IMR-90 (cell line): ENCODE measurements around the gene CTNNA2. TPM values are rescaled to one million over a fixed set of nuclear protein-coding genes. Genes with fewer than 3 reads are reported as not detected.

Source experiments
- ATAC-seq: fragments of 200-7000 bp; cut with Tn5 transposase; 2 replicates; pipeline ENCODE4 v1.9.1; 2020; ENCODE audit warnings: low read depth, mild to moderate bottlenecking, moderate library complexity
- BruUV-seq: library from RNA; stranded (reverse); fragments of 400-500 nt; replicated peaks from 2 replicates; lab custom pipeline; 2021; lab: Mats Ljungman, UMichigan
- CTCF ChIA-PET: fragments of 300-600 bp; formaldehyde crosslinking; extraction: SDS; loops from one replicate; lab custom pipeline; 2021; ENCODE audit warnings: antibody characterized with exemption; lab: Yijun Ruan, JAX
- POLR2A ChIA-PET: fragments of 300-600 bp; sonication (Branson Sonifier 250); formaldehyde crosslinking; loops from one replicate; lab custom pipeline; 2022; ENCODE audit warnings: antibody characterized with exemption; ENCODE audit not compliant: unreplicated experiment; lab: Charles Lee
- DNase-seq: peaks from one replicate; pipeline ENCODE4 v3.0.0; 2013
- H2AFZ ChIP-seq: replicated peaks from 2 replicates; pipeline ENCODE3; 2013; ENCODE audit warnings: low read length, mild to moderate bottlenecking; ENCODE audit not compliant: poor library complexity
- H2AK5ac ChIP-seq: 2 replicates; pipeline ENCODE4 v1.6.1; 2013; ENCODE audit warnings: low read depth, low read length, inconsistent platforms
- H2AK9ac ChIP-seq: replicated peaks from 2 replicates; pipeline ENCODE3; 2013; ENCODE audit warnings: mild to moderate bottlenecking, low read depth, low read length, moderate library complexity; ENCODE audit not compliant: poor library complexity
- H2BK120ac ChIP-seq: 2 replicates; pipeline ENCODE4 v1.6.1; 2013; ENCODE audit warnings: low read depth, low read length, inconsistent platforms
- H2BK15ac ChIP-seq: 3 replicates; pipeline ENCODE4 v1.6.1; 2013; ENCODE audit warnings: low read depth, low read length, inconsistent platforms
- H2BK20ac ChIP-seq: 2 replicates; pipeline ENCODE4 v1.6.1; 2013; ENCODE audit warnings: low read depth, mild to moderate bottlenecking, inconsistent platforms, low read length, moderate library complexity
- H2BK5ac ChIP-seq: 2 replicates; pipeline ENCODE4 v1.6.1; 2013; ENCODE audit warnings: mild to moderate bottlenecking, low read depth, low read length, inconsistent platforms; ENCODE audit not compliant: poor library complexity, severe bottlenecking
- H3K14ac ChIP-seq: replicated peaks from 2 replicates; pipeline ENCODE4 v1.6.1; 2013; ENCODE audit warnings: low read depth, low read length, inconsistent platforms
- H3K18ac ChIP-seq: 2 replicates; pipeline ENCODE4 v1.6.1; 2013; ENCODE audit warnings: low read depth, low read length, control low read depth
- H3K23ac ChIP-seq: 2 replicates; pipeline ENCODE4 v1.6.1; 2013; ENCODE audit warnings: low read depth, low read length, inconsistent platforms
- H3K27ac ChIP-seq: 2 replicates; pipeline ENCODE4 v1.5.1; 2013; ENCODE audit warnings: mild to moderate bottlenecking, control low read depth, low read length; ENCODE audit not compliant: insufficient read depth
- H3K27me3 ChIP-seq: 2 replicates; pipeline ENCODE4 v1.6.1; 2013; ENCODE audit warnings: low read length; ENCODE audit not compliant: control insufficient read depth, insufficient read depth
- H3K36me3 ChIP-seq: 2 replicates; pipeline ENCODE4 v1.6.1; 2013; ENCODE audit warnings: low read length, mixed read lengths; ENCODE audit not compliant: control insufficient read depth, insufficient read depth
- H3K4ac ChIP-seq: 2 replicates; pipeline ENCODE4 v1.6.1; 2013; ENCODE audit warnings: low read depth, low read length, inconsistent platforms
- H3K4me1 ChIP-seq: 2 replicates; pipeline ENCODE4 v1.6.1; 2013; ENCODE audit warnings: low read length, mixed read lengths; ENCODE audit not compliant: control insufficient read depth, insufficient read depth
- H3K4me2 ChIP-seq: 2 replicates; pipeline ENCODE4 v1.6.1; 2013; ENCODE audit warnings: low read depth, mild to moderate bottlenecking, control low read depth, low read length, moderate library complexity
- H3K4me3 ChIP-seq: 2 replicates; pipeline ENCODE4 v1.5.1; 2013; ENCODE audit warnings: low read depth, mild to moderate bottlenecking, control low read depth, low read length, moderate library complexity; ENCODE audit not compliant: insufficient read depth
- H3K56ac ChIP-seq: 2 replicates; pipeline ENCODE4 v1.6.1; 2013; ENCODE audit warnings: low read length, inconsistent platforms; ENCODE audit not compliant: insufficient read depth; ENCODE audit errors: extremely low read depth
- H3K79me1 ChIP-seq, 2 experiments: 2 replicates each; pipeline ENCODE4 v1.6.1; 2013; ENCODE audit warnings: low read length in 2 of 2, inconsistent platforms in 1 of 2, low read depth in 1 of 2
- H3K9ac ChIP-seq: 2 replicates; pipeline ENCODE4 v1.6.1; 2013; ENCODE audit warnings: low read depth, low read length, control low read depth
- H3K9me1 ChIP-seq: 2 replicates; pipeline ENCODE4 v1.6.1; 2013; ENCODE audit warnings: low read length, inconsistent platforms; ENCODE audit not compliant: insufficient read depth
- H3K9me3 ChIP-seq: 2 replicates; pipeline ENCODE4 v1.6.1; 2013; ENCODE audit warnings: low read length; ENCODE audit not compliant: control insufficient read depth, insufficient read depth
- H4K20me1 ChIP-seq: 2 replicates; pipeline ENCODE4 v1.6.1; 2013; ENCODE audit warnings: low read length, inconsistent platforms; ENCODE audit not compliant: insufficient read depth
- H4K5ac ChIP-seq: 2 replicates; pipeline ENCODE4 v1.6.1; 2013; ENCODE audit warnings: mild to moderate bottlenecking, low read depth, low read length, control low read depth
- H4K8ac ChIP-seq, 2 experiments: 2 replicates each; pipeline ENCODE4 v1.6.1; 2013; ENCODE audit warnings: low read depth in 2 of 2, low read length in 2 of 2, control low read depth in 1 of 2, inconsistent platforms in 1 of 2
- H4K91ac ChIP-seq: 2 replicates; pipeline ENCODE4 v1.6.1; 2013; ENCODE audit warnings: low read depth, low read length, inconsistent platforms; ENCODE audit not compliant: insufficient read depth
- CTCF ChIP-seq: conservative IDR thresholded peaks from 2 replicates; pipeline ENCODE4 v1.5.1; 2012; ENCODE audit warnings: mild to moderate bottlenecking, low read depth, low read length, improper control_type of control experiment
- MXI1 ChIP-seq: IDR thresholded peaks from 2 replicates; pipeline ENCODE4 v1.6.1; 2012; ENCODE audit warnings: low read depth, mild to moderate bottlenecking, low read length, moderate library complexity, borderline replicate concordance
- RAD21 ChIP-seq: IDR thresholded peaks from 2 replicates; pipeline ENCODE4 v1.6.1; 2012; ENCODE audit warnings: low read length, improper control_type of control experiment
- SMC3 ChIP-seq: fragments of 150-350 bp; IDR thresholded peaks from 2 replicates; pipeline ENCODE4 v1.6.1; 2016; ENCODE audit warnings: low read depth, mild to moderate bottlenecking, antibody characterized with exemption, low read length, moderate library complexity
- dilution Hi-C: fragments of 300-500 bp; cut with HindIII; formaldehyde crosslinking; loops from one replicate; pipeline ENCODE4 v1.14.3; 2018; ENCODE audit warnings: low sequenced_read_pairs; ENCODE audit not compliant: unreplicated experiment
- in situ Hi-C: fragments of 300-500 bp; cut with MboI; formaldehyde crosslinking; loops from 3 replicates; pipeline ENCODE4 v1.14.3; 2019; ENCODE audit warnings: low sequenced_read_pairs, inconsistent platforms, mixed read lengths
- intact Hi-C: fragments of 100-400 bp; cut with micrococcal nuclease; formaldehyde crosslinking; loops from 2 replicates; pipeline ENCODE4 v1.10.0; 2022
- polyA plus RNA-seq, 3 experiments: library from polyadenylated mRNA; depleted of rRNA; stranded (reverse); fragments of >200 nt; gene quantifications; 2 replicates each; pipeline ENCODE4 v1.2.3, GENCODE V29; 2012; ENCODE audit warnings: low replicate concordance in 1 of 3
- total RNA-seq: library from RNA; depleted of rRNA; stranded (reverse); fragments of >200 nt; gene quantifications from 2 replicates; pipeline ENCODE4 v1.2.3, GENCODE V29; 2012

CTNNA2 gene
- total and polyA plus RNA-seq, 2 of the 4 experiments (the other 2 are of a cell fraction) = not detected

- H3K9me3 ChIP-seq = no peaks in the 10 kb centered on the region
- no peak for TF ChIP-seq MXI1
- TF ChIP-seq SMC3 = peak; percentile 33; the same call in 1 of the 2 replicates
- TF ChIP-seq CTCF = peak; percentile 40
- TF ChIP-seq RAD21 = peak; percentile 46
- intact Hi-C loops (loop anchor here (1.0 to 10.0 kb wide), 2 partner anchors 173 to 391 kb away; no protein-coding TSS in a partner anchor), in situ Hi-C loops (loop anchor here (10.0 kb wide), 1 partner anchor 179 kb away; no protein-coding TSS in a partner anchor), dilution Hi-C loops (no loop called here)
- H3K36me3 ChIP-seq = no peaks in the 10 kb centered on the region
- no peak overlapping the region for H3K4me3 ChIP-seq
- DNase-seq (peak; percentile 19), ATAC-seq (0 out of 2 replicates have a peak, but pooled peaks have one; percentile 29)
- no peak overlapping the region for H3K56ac ChIP-seq
- no peaks in the 10 kb centered on the region for H3K4me1 ChIP-seq
- peaks cover 11% of the 10 kb centered on the region for H3K27me3 ChIP-seq
- H2BK120ac ChIP-seq = no peak overlapping the region
- H3K4ac ChIP-seq = no peak overlapping the region
- H3K14ac ChIP-seq = no peak overlapping the region
- H2BK20ac ChIP-seq = no peak overlapping the region
- no peak overlapping the region for H3K9ac ChIP-seq
- no peak overlapping the region for H4K91ac ChIP-seq
- no peak overlapping the region for H4K8ac ChIP-seq
- no peak overlapping the region for H3K27ac ChIP-seq
- no peak overlapping the region for H4K5ac ChIP-seq
- no peak overlapping the region for H3K23ac ChIP-seq
- H4K20me1 ChIP-seq = no peaks in the 10 kb centered on the region
- H2AK5ac ChIP-seq = no peak overlapping the region
- no peaks in the 10 kb centered on the region for H3K9me1 ChIP-seq
- no peak overlapping the region for H3K4me2 ChIP-seq
- no peak overlapping the region for H3K18ac ChIP-seq
- BruUV-seq = no TSS peak
- H2AK9ac ChIP-seq = no peak overlapping the region
- H2BK15ac ChIP-seq = no peak overlapping the region
- ChIA-PET CTCF (interaction anchor here (0.7 to 2.2 kb wide), 4 partner anchors 18 to 174 kb away, joined by 3 to 6 read pairs (median 4); no protein-coding TSS in a partner anchor), POLR2A (no interaction called here)
- no peak overlapping the region for H2BK5ac ChIP-seq
- no peaks in the 10 kb centered on the region for H3K79me1 ChIP-seq
- no peak overlapping the region for H2AFZ ChIP-seq
Measured at GRCh38 chr2:80326214-80326613, 813.4 kb downstream of the CTNNA2 start.
